ENCODE data around the gene DIAPH1. TPM values are rescaled to one million over a fixed set of nuclear protein-coding genes. Genes with fewer than 3 reads are reported as not detected.

The DIAPH1 gene
- total RNA-seq, 1 donor from 2014 or later: 63.5 TPM

GRCh38 chr5:141529873-141530272 lies 88.9 kb downstream of the DIAPH1 start:
- TF ChIP-seq, protein P1, sequence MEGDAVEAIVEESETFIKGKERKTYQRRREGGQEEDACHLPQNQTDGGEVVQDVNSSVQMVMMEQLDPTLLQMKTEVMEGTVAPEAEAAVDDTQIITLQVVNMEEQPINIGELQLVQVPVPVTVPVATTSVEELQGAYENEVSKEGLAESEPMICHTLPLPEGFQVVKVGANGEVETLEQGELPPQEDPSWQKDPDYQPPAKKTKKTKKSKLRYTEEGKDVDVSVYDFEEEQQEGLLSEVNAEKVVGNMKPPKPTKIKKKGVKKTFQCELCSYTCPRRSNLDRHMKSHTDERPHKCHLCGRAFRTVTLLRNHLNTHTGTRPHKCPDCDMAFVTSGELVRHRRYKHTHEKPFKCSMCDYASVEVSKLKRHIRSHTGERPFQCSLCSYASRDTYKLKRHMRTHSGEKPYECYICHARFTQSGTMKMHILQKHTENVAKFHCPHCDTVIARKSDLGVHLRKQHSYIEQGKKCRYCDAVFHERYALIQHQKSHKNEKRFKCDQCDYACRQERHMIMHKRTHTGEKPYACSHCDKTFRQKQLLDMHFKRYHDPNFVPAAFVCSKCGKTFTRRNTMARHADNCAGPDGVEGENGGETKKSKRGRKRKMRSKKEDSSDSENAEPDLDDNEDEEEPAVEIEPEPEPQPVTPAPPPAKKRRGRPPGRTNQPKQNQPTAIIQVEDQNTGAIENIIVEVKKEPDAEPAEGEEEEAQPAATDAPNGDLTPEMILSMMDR (IDR thresholded peaks at IDR 0.05; ENCODE audit: unreplicated experiment): no peak
- H3K36me3 Mint-ChIP-seq (ENCODE audit: insufficient read depth): peaks cover 23% of the 10 kb centered on the region
- H3K4me3 Mint-ChIP-seq (ENCODE audit: low read depth): no peak overlapping the region
- DNase-seq (ENCODE audit: low spot score, unreplicated experiment): no peak
- H3K4me1 Mint-ChIP-seq (ENCODE audit: low read depth): peaks cover 13% of the 10 kb centered on the region
- H3K27ac Mint-ChIP-seq: no peak overlapping the region
- H3K27me3 Mint-ChIP-seq: no peaks in the 10 kb centered on the region
- H3K9me3 Mint-ChIP-seq (ENCODE audit: low read depth): no peaks in the 10 kb centered on the region

- Mint-ChIP-seq H3K9me3 (ENCODE audit: low read depth) (no peaks in the 10 kb centered on the region), H3K36me3 (ENCODE audit: insufficient read depth) (peaks cover 26% of the 10 kb centered on the region), H3K4me1 (ENCODE audit: low read depth) (peaks cover 18% of the 10 kb centered on the region), H3K27me3 (no peaks in the 10 kb centered on the region), H3K4me3 (ENCODE audit: low read depth) (no peak overlapping the region), H3K27ac (no peak overlapping the region)
- TF ChIP-seq, protein P1 (IDR thresholded peaks at IDR 0.05; ENCODE audit: unreplicated experiment): no peak
- no peak for DNase-seq (ENCODE audit: low spot score, unreplicated experiment)
Measured at GRCh38 chr5:141529002-141529401, 89.8 kb downstream of the DIAPH1 start.

- no peaks in the 10 kb centered on the region for H3K27me3 Mint-ChIP-seq
- no peaks in the 10 kb centered on the region for H3K9me3 Mint-ChIP-seq (ENCODE audit: low read depth)
- H3K27ac Mint-ChIP-seq: no peak overlapping the region
- no peak overlapping the region for H3K4me3 Mint-ChIP-seq (ENCODE audit: low read depth)
- H3K36me3 Mint-ChIP-seq (ENCODE audit: insufficient read depth): peaks cover 25% of the 10 kb centered on the region
- H3K4me1 Mint-ChIP-seq (ENCODE audit: low read depth): peaks cover 18% of the 10 kb centered on the region
- TF ChIP-seq, protein P1 (IDR thresholded peaks at IDR 0.05; ENCODE audit: unreplicated experiment): no peak
- no peak for DNase-seq (ENCODE audit: low spot score, unreplicated experiment)
Measured at GRCh38 chr5:141528291-141528984, 90.4 kb downstream of the DIAPH1 start.

- H3K27ac Mint-ChIP-seq: no peak overlapping the region
- peaks cover 25% of the 10 kb centered on the region for H3K36me3 Mint-ChIP-seq (ENCODE audit: insufficient read depth)
- H3K27me3 Mint-ChIP-seq: no peaks in the 10 kb centered on the region
- DNase-seq (ENCODE audit: low spot score, unreplicated experiment): no peak
- TF ChIP-seq, protein P1 (IDR thresholded peaks at IDR 0.05; ENCODE audit: unreplicated experiment): no peak
- H3K9me3 Mint-ChIP-seq (ENCODE audit: low read depth): no peaks in the 10 kb centered on the region
- H3K4me3 Mint-ChIP-seq (ENCODE audit: low read depth): no peak overlapping the region
- peaks cover 18% of the 10 kb centered on the region for H3K4me1 Mint-ChIP-seq (ENCODE audit: low read depth)
Measured at GRCh38 chr5:141527426-141527825, 91.4 kb downstream of the DIAPH1 start.

- no peak overlapping the region for H3K4me3 Mint-ChIP-seq (ENCODE audit: low read depth)
- peaks cover 28% of the 10 kb centered on the region for H3K36me3 Mint-ChIP-seq (ENCODE audit: insufficient read depth)
- H3K27ac Mint-ChIP-seq: peak overlapping the region; percentile 92
- TF ChIP-seq, protein P1 (IDR thresholded peaks at IDR 0.05; ENCODE audit: unreplicated experiment): no peak
- H3K4me1 Mint-ChIP-seq (ENCODE audit: low read depth): peaks cover 20% of the 10 kb centered on the region
- H3K9me3 Mint-ChIP-seq (ENCODE audit: low read depth): no peaks in the 10 kb centered on the region
- no peaks in the 10 kb centered on the region for H3K27me3 Mint-ChIP-seq
- DNase-seq (ENCODE audit: low spot score, unreplicated experiment): no peak
Measured at GRCh38 chr5:141525653-141526052, 93.1 kb downstream of the DIAPH1 start.
